Measurements from ENCODE around the gene USP7. TPM values are rescaled to one million over a fixed set of nuclear protein-coding genes. Genes with fewer than 3 reads are reported as not detected.

Gene USP7
- total and polyA plus RNA-seq, 2 experiments from 2014 or later: 38.0 to 40.8 TPM

DNA sequence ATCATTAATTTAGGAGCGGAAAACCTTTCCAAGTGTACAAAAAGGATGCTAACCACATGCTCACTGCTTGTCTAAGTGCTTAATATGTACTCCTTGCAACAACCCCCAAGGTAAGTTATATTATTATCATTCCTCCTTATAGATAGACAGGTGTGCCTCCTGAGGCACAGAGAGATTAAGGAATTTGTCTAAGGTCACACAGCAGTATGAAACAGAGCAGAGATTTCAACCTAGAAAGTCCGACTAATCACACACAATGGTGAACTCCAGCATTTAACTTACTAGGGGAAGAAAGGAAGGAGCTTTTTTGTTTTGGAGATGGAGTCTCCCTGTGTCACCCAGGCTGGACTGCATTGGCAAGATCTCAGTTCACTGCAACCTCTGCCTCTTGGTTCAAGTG, 37.0 kb upstream of the USP7 start:
- 98% methylated on average over 2 of the region's 2 CpGs for WGBS (ENCODE audit: low lambda C conversion rate, missing lambda C conversion rate)
- Histone ChIP-seq H3K9me3 (ENCODE audit: low read depth) (no peaks in the 10 kb centered on the region), H3K4me1 (ENCODE audit: insufficient read depth) (no peaks in the 10 kb centered on the region), H3K4me2 (no peak overlapping the region), H3K27me3 (no peaks in the 10 kb centered on the region), H3K27ac (no peak overlapping the region), H3K36me3 (replicated peaks; ENCODE audit: insufficient read depth, low read depth) (no peaks in the 10 kb centered on the region), H4K20me1 (ENCODE audit: insufficient read depth, poor library complexity, severe bottlenecking) (no peaks in the 10 kb centered on the region), H3K9me2 (replicated peaks; ENCODE audit: insufficient read depth) (no peaks in the 10 kb centered on the region), H2AFZ (no peak overlapping the region), H3K79me2 (no peaks in the 10 kb centered on the region), H3K4me3 (no peak overlapping the region)
- no peak for DNase-seq (ENCODE audit: low spot score)
- TF ChIP-seq, protein P1, sequence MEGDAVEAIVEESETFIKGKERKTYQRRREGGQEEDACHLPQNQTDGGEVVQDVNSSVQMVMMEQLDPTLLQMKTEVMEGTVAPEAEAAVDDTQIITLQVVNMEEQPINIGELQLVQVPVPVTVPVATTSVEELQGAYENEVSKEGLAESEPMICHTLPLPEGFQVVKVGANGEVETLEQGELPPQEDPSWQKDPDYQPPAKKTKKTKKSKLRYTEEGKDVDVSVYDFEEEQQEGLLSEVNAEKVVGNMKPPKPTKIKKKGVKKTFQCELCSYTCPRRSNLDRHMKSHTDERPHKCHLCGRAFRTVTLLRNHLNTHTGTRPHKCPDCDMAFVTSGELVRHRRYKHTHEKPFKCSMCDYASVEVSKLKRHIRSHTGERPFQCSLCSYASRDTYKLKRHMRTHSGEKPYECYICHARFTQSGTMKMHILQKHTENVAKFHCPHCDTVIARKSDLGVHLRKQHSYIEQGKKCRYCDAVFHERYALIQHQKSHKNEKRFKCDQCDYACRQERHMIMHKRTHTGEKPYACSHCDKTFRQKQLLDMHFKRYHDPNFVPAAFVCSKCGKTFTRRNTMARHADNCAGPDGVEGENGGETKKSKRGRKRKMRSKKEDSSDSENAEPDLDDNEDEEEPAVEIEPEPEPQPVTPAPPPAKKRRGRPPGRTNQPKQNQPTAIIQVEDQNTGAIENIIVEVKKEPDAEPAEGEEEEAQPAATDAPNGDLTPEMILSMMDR (IDR thresholded peaks at IDR 0.05; ENCODE audit: poor library complexity): no peak
- no peak for TF ChIP-seq EZH2 (IDR thresholded peaks at IDR 0.05; ENCODE audit: borderline replicate concordance)
- TF ChIP-seq EZH2phosphoT487 (IDR thresholded peaks at IDR 0.05; ENCODE audit: low read depth, severe bottlenecking, unreplicated experiment): no peak

DNA sequence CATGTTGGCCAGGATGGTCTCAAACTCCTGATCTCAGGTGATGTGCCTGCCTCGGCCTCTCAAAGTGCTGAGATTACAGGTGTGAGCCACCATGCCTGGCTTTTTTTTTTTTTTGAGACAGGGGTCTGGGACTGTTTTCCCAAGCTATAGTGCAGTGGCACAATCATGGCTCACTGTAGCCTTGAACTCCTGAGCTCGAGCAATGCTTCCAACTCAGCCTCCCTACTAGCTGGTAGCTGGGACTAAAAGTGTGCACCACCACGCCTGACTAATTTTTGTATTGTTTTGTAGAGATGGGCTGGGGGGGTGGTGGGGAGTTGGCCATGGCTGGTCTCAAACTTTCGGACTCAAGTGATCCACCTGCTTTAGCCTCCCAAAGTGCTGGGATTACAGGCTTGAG, 36.1 kb upstream of the USP7 start:
- H3K36me3 ChIP-seq (replicated peaks; ENCODE audit: insufficient read depth, low read depth): no peaks in the 10 kb centered on the region
- 66% methylated on average over 4 of the region's 4 CpGs for WGBS (ENCODE audit: low lambda C conversion rate, missing lambda C conversion rate)
- H3K4me2 ChIP-seq: no peak overlapping the region
- no peak overlapping the region for H3K27ac ChIP-seq
- TF ChIP-seq, protein P1 (IDR thresholded peaks at IDR 0.05; ENCODE audit: poor library complexity): no peak
- TF ChIP-seq EZH2phosphoT487 (IDR thresholded peaks at IDR 0.05; ENCODE audit: low read depth, severe bottlenecking, unreplicated experiment) (no peak), EZH2 (IDR thresholded peaks at IDR 0.05; ENCODE audit: borderline replicate concordance) (no peak)
- no peaks in the 10 kb centered on the region for H4K20me1 ChIP-seq (ENCODE audit: insufficient read depth, poor library complexity, severe bottlenecking)
- no peaks in the 10 kb centered on the region for H3K9me3 ChIP-seq (ENCODE audit: low read depth)
- H3K9me2 ChIP-seq (replicated peaks; ENCODE audit: insufficient read depth): no peaks in the 10 kb centered on the region
- H3K4me3 ChIP-seq: no peak overlapping the region
- H2AFZ ChIP-seq: no peak overlapping the region
- DNase-seq (ENCODE audit: low spot score): no peak
- H3K79me2 ChIP-seq: no peaks in the 10 kb centered on the region
- no peaks in the 10 kb centered on the region for H3K4me1 ChIP-seq (ENCODE audit: insufficient read depth)
- no peaks in the 10 kb centered on the region for H3K27me3 ChIP-seq

DNA sequence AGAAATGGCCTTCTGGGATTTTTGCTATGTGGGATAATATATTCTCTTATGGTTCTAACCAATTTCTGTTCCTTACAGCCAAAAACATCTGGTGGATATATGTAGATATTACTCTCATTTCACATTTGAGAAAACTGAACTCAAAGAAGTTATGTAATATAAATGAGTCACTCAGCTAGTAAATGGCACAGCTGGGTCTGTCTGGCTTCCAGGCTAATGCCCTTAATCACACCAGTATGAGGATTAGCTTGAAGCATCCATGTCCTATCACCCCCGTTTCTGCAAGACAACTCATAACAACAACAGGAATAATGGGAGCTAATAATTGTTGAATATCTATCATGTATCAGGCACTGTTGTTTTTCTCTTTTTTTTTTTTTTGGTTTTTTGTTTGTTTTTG, 34.4 kb upstream of the USP7 start:
- H3K9me3 ChIP-seq (ENCODE audit: low read depth): no peaks in the 10 kb centered on the region
- TF ChIP-seq, protein P1 (IDR thresholded peaks at IDR 0.05; ENCODE audit: poor library complexity): no peak
- no peak for TF ChIP-seq EZH2 (IDR thresholded peaks at IDR 0.05; ENCODE audit: borderline replicate concordance)
- TF ChIP-seq EZH2phosphoT487 (IDR thresholded peaks at IDR 0.05; ENCODE audit: low read depth, severe bottlenecking, unreplicated experiment): no peak
- no peaks in the 10 kb centered on the region for H3K9me2 ChIP-seq (replicated peaks; ENCODE audit: insufficient read depth)
- H3K79me2 ChIP-seq: no peaks in the 10 kb centered on the region
- no peaks in the 10 kb centered on the region for H3K4me1 ChIP-seq (ENCODE audit: insufficient read depth)
- H3K4me2 ChIP-seq: no peak overlapping the region
- H3K27ac ChIP-seq: no peak overlapping the region
- H4K20me1 ChIP-seq (ENCODE audit: insufficient read depth, poor library complexity, severe bottlenecking): no peaks in the 10 kb centered on the region
- peak; percentile 37 for DNase-seq (ENCODE audit: low spot score)
- no peaks in the 10 kb centered on the region for H3K27me3 ChIP-seq
- no peak overlapping the region for H2AFZ ChIP-seq
- no peak overlapping the region for H3K4me3 ChIP-seq
- H3K36me3 ChIP-seq (replicated peaks; ENCODE audit: insufficient read depth, low read depth): no peaks in the 10 kb centered on the region
- WGBS (ENCODE audit: low lambda C conversion rate, missing lambda C conversion rate): 70% methylated on average over 1 of the region's 1 CpG

DNA sequence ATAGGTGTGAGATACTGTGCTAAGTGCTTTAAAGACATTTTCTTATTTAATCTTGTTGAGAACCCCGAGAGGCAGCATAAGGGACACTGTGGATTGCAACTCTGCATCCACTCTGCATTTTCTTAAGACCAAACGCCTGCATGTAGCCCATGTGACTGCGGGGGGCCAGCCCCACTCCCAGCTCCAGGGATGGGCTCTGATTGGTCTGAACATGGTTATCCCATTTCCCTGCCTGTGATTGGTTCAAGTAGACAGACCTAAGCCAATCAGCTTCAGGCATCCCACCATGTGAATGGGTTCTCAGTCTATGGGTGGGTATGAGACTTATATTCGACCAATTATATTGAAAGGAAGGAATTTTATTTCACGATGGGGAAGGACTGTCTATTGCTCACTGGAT, 33.2 kb upstream of the USP7 start:
- WGBS (ENCODE audit: low lambda C conversion rate, missing lambda C conversion rate): 77% methylated on average over 5 of the region's 5 CpGs
- DNase-seq (ENCODE audit: low spot score): no peak
- H3K79me2 ChIP-seq: no peaks in the 10 kb centered on the region
- H3K9me3 ChIP-seq (ENCODE audit: low read depth): no peaks in the 10 kb centered on the region
- H2AFZ ChIP-seq: no peak overlapping the region
- no peaks in the 10 kb centered on the region for H3K27me3 ChIP-seq
- no peaks in the 10 kb centered on the region for H3K9me2 ChIP-seq (replicated peaks; ENCODE audit: insufficient read depth)
- H3K4me3 ChIP-seq: no peak overlapping the region
- no peak for TF ChIP-seq EZH2phosphoT487 (IDR thresholded peaks at IDR 0.05; ENCODE audit: low read depth, severe bottlenecking, unreplicated experiment)
- H3K27ac ChIP-seq: no peak overlapping the region
- no peaks in the 10 kb centered on the region for H3K36me3 ChIP-seq (replicated peaks; ENCODE audit: insufficient read depth, low read depth)
- H3K4me2 ChIP-seq: no peak overlapping the region
- no peaks in the 10 kb centered on the region for H4K20me1 ChIP-seq (ENCODE audit: insufficient read depth, poor library complexity, severe bottlenecking)
- H3K4me1 ChIP-seq (ENCODE audit: insufficient read depth): no peaks in the 10 kb centered on the region

All from hepatocyte (in vitro differentiated cells).